HG02870 (cell line): ENCODE measurements around the gene KANSL3.
"Not testable (repeated sequence)": the region's sequence is repeated elsewhere in the genome, so short reads cannot be mapped to it uniquely, and the experiment has no call there.

Experiments used
- ATAC-seq: cut with Tn5 transposase; IDR thresholded peaks from one replicate; pipeline ENCODE4 v1.9.1; 2021; ENCODE audit warnings: mild to moderate bottlenecking, moderate library complexity; ENCODE audit not compliant: unreplicated experiment

KANSL3 gene

DNA sequence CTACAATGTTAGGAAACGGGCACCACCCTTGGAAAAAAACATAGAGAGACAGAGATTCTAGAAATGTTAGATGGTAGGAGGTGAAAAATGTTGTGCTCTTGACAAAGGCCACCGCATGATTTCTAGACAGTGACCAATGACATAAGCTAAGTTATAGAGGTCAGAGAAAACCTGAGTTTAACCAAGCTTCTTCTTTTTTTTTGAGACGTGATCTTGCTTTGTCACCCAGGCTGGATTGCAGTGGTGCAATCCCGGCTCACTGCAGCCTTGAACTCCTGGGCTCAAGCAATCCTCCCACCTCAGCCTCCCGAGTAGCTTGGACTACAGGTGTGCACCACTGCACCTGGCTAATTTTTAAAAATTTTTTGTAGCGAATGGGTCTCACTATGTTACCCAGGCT is 17.4 kb upstream of the KANSL3 start:
- ATAC-seq: no peak

DNA sequence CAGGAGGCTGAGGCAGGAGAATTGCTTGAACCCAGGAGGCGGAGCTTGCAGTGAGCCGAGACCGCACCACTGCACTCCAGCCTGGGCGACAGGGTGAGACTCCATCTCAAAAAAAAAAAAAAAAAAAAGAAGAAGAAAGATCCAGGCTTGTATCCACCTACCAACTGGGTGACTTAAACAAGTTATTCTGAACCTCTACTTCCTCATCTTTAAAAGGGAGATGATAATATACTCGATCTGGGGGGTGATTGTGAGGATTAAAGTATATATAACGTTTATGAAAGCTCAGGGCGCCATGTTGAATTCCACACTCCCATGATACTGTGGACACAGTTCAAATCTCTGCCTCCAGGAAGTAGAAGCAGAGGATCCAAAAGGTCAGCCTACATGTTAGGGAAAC is 16.7 kb upstream of the KANSL3 start:
- not testable (repeated sequence) for ATAC-seq

DNA sequence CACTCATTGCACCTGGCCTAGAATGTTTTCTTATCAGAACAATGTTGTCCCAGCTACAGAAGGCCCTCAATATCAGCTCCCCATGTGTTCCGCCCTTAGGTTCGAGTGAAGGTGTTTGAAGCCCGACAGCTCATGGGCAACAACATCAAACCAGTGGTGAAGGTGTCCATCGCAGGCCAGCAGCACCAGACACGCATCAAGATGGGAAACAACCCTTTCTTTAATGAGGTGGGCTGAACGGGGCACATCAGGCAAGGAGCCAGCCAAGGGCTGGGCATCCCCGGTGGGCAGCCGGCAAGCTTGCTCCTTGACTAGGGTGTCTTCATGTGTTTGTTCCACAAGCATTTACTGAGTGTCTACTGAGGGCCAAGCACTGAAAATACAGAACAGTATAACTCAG is 13.7 kb upstream of the KANSL3 start:
- ATAC-seq: no peak

DNA sequence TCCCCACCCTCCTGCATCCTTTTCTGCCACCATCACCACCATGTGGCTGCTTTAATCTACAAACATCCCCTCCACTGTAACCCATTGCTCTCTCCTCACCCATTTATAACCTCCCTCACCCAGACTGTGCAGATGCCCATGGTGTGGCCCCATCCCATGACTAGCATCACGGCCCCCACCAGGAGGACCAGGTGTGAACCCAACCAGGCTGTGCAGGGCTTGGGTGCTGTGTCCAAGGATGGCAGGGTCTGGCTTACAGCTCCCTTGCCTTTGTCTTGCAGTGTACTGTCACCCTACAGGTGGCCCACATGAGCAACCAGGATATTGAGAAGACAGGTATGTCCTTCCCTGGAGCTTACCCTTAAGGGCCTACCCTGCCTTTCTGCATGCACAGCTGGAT is 11.2 kb upstream of the KANSL3 start:
- ATAC-seq: no peak

DNA sequence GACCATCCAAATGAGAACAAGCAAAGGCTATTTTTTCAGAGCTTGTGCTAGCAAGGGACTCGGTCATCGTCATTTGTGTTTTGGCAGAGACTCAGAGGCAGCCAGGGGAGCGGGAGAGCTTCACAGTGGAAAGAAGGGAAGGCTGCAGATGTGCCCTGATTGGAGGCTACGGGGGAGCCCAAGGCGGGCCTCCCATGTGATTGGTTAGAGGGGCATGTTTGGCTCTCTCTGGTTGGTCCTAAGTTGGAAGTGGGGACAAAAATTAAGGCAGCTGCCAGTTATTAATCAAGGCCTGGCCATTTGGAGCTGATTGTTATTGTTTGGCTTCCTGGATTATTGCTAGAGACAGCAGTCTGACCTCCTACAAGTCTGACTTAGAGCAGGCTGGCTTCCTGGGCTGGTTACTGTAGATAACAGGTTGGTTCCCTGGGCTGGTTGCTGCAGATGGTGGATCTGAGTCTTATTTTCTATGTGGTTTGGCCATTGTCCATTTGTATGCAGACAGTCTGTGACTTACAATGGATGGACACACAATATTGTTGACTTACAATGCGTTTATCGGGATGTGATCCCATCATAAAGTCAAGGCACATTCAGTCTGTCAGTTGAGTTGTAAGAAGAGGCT is 10.3 kb upstream of the KANSL3 start:
- ATAC-seq: no peak

DNA sequence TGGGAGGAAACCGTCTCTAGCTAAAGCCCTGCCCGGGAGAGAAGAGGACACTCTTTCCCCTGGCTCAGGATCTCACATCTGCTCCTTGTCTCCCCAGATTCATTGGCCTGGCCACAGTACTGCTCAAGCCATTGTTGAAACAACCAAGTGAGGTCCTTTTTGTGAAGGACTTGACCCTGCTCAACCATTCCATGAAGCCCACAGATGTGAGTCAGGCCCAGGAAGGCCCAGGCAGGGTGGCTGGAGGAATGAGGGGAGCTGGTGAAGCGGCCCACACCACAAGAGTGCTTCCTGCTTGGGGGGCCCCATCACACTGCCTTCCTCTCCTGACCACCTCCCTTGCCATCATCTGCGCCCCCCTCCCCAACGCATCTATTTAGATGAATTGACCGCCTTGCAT is 9.6 kb upstream of the KANSL3 start:
- ATAC-seq: no peak

DNA sequence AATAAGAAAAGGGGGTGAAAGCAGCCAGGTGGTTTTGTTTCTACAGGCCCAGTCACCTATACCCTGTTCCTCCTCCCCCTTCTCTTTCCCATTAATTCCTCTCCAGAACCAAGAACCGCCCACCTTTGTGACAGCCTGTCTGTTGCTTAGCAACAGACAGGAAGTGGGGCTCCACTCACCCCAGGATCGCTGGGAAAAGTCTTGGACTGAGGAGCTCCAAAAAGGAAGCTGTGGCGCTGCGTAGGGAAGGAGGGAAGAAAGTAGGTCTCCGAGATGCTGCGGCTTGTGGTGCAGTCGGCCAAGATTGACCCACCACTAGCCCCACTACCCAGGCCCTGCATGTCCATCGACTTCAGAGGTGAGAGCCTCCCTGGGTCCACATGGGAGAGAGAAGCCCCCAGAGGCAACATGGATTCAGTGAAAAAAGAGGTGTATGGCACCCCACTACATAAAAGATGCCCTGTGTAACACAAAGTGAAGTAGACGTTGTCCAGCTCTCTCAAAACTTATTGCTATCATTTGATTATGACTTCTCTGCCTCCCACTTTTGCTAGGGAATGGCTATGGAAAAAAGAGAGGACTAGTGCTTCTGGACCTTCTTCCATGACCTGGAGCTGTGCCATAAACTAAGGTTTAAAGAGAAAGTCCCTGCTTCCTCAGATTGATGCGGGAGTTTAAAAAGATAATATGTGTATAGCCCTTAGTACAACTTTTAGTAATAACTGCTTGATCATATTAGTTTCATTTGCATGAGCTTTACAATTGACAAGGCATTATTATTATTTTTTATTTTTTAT is 4.7 kb upstream of the KANSL3 start, which contains the start of gene FER1L5:
FER1L5 (plus strand) TSS at position 201 of the 797 bp plus-strand sequence; CDS start at position 274, 73 bp downstream.
- no peak for ATAC-seq

DNA sequence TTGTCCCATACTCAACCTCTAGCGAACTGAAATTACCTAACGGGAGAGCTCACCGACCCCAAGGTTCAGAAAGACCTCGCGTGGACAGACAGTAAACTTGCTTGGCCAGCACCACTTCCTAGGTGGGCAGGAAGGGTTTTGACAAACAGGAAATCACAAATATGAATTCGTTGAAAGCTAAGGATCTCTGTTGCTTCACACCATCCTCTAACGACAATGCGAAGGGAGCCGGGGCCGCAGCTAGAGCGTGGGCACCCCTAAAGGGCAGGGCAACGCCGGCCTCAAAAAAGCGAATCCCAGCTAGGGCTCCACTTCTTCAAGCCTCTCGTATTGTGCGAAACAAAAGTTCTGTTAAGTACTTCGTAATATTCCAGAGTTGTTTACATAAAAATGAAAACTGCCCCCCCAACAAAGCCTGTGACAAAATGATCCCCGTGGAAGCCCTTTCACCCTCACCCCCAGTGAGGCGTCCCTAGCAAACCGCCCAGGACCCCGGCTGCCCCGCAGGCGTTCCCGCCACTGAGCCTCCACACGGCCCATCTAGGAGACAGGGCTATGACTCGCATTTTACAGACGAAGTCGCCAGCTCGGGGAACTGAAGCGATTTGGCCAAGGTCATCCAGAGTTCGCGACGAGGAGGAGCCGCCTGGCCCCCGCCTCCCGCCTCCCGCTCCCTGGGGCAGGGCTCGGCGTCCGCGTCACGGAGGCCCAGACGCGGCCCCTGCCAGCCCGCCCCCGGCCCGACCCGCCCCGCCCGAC is 548 bp downstream of the KANSL3 start:
- ATAC-seq: peak; percentile 62

DNA sequence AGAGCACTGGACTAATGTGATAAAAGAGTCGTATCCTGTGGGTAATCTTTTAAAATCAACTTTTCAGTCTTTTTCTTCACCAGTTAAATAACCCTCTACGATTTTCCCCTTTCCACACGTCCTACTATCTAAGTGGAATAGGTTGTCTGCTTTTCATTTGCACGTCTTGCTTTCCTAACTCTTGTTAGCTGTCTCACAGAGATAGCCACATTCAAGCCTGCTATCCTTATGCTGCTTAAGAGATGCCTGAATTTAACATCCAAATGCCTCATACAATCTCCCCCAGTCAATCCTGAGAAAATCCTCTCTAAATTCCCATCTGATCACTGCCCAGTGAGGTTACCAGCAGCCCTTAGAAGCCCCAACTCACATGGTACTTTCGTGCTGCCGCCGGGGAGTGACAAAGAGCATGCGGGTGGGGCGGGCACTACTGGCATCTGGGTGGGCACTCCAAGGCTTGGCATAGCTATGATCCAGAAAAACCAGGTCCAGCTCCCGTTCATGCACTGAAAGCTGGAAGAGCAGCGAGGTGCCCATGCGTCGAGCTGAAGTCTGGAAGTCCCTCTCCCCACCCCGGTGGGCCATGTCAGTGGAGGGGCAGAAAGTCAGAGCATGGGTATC is 1.5 kb downstream of the KANSL3 start:
- no peak for ATAC-seq

DNA sequence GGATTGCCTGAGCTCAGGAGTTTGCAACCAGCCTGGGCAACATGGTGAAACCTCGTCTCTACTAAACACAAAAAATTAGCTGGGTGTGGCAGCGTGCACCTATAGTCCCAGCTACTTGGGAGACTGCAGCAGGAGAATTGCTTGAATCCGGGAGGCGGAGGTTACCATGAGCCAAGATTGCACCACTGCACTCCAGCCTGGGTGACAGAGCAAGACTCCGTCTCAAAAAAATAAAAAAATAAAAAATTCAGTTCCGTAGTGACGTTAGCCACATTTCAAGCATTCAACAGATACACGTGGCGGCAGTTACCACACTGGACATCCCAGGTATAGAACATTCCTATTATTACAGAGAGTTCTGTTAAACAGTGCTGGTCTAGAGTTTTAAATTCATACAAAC is 4.5 kb downstream of the KANSL3 start:
- ATAC-seq: no peak

DNA sequence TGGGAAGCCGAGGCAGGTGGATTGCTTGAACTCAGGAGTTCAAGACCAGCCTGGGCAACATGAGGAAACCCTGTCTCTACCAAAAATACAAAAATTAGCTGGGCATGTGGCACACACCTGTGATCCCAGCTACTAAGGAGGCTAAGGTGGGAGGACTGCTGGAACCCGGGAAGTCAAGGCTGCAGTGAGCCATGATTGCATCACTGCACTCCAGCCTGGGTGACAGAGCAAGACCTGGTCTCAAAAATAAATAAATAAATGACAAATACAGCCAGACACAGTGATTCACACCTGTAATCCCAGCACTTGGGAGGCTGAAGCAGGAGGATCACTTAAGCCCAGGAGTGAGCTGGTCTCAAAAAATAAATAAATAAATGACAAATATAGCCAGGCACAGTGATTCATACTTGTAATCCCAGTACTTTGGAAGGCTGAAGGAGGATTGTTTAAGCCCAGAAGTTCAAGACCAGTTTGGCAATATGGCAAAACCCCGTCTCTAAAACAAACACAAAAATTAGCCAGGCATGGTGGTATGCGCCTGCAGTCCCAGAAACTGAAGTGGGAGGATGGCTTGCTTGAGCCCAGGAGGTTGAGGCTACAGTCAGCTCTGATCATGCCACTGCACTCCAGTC is 6.2 kb downstream of the KANSL3 start:
- ATAC-seq: no peak

DNA sequence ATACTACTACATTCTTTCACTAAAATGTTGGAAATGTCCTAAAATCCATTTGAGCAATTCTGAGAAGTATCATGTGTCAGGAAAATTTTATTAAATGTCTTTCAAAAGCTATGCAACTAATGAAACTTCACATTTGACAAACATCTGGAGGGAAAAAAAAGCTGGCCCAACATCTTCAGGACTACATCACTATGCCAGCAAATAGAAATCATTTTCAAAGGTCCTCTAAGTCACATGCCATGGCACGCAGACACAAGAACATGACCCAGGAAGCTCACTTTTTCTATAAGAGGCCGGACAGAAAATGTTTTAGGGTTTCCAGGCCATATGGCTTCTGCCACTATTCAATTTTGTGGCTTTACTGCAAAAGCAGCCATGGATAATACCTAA is 11.6 kb downstream of the KANSL3 start:
- ATAC-seq: no peak

DNA sequence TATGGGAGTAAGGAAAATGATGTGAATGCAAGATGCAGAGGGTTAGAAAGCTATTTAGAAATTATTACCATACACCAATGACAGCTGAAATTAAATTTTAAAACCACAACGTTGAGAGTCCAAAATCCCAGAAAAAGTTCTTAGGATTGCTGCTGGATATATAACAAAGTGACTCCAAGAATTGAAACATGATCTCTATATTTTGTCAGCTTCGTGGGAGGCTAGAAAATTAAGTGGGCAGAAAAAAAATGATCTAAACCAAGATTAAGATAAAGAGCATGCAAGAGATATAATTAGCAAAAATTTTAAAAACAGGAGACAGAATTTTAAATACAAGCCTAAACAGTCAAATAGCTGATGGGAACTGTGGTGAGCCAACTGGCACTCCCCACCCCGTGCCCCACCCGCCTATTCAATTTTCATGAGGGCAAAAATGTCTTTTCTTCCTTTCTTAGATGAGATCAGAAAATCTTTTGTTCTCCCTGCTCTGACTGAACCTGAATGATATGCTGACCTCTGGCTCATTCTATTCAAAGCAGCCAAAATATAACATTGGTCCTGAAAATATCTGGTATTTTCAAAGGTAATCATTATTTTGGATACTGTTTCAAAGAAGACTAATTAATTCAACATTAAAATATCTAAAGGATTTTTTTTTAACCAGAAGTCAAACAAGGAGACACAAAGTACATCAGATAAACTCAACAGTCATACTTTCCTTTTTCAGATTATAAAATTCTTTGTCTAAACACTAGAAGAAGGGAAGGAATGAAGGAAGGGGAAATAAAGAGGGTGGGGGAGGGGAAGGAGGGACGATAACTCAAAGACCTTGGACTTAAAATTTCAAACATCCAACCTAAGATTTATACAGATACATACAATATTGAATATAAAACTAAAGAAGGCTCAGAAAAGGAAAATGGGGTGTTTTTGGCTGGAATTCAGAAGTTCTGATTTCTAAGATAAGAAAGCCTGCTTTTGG is 12.2 kb downstream of the KANSL3 start:
- ATAC-seq: no peak

DNA sequence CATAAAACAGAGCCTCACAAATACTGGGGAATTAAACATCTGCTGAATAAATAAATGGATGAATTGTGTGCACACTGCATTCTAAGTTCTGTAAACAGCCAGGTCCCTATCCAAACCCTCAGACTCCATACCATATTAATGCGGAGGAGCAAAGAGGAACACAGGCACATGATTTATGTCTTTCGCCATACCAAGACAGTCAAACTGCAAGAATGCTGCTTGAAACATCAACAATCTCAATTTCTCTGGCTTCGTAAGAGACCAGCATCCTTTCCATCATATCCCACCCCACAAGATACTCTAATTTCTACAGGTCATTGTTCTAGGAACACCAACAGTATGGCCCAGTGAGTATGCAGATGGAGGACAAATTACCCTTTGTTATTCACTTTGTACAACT is 15.0 kb downstream of the KANSL3 start:
- no peak for ATAC-seq

DNA sequence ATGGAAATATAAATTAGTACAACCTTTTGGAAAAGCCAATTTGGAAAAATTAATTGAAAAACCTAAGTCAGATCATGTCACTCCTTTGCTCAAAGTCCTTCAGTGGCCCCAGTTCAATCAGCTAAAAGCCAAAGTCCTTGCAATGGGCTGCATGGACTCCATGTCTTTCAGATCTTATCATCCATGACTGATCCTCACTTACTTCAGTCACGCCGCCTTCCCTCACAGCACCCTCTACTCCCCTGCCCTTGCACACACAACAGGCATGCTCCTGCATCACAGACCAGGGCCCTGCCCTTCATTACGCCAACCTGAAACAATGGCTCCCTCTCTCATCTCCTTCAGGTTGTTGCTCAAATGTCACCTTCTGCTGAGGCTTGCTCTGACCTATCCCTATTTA is 15.6 kb downstream of the KANSL3 start:
- ATAC-seq: no peak

DNA sequence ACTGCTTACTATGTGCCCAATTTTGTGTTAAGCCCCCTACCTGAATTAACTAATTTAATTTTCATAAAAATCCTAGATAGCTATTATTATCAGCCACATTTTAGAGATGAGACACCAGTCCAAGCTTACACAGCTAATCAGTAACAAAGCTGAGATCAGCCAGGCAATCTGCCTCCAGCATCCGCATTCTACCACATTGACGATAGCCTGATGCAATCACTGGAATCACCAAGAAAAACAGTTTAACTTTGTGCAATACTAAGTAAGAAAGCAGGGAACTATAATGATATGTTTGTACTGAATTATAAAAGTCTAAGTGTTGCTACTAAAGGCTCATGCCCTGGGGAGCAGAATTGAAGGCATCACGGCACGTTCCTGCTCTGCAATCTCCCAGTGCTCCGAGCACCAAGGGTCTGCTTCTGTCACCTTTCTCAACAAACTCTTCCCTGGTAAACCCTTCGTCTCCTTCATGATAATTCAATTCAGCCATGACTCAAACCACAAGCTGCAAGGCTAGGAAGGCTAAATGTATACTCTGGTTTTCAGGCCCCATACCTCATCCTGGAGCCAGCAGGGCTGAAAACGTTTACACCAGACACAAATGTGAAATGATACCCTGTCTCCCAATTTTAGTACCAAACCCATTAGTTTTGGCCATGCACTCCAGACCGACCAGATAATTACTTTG is 19.4 kb downstream of the KANSL3 start:
- ATAC-seq: no peak

DNA sequence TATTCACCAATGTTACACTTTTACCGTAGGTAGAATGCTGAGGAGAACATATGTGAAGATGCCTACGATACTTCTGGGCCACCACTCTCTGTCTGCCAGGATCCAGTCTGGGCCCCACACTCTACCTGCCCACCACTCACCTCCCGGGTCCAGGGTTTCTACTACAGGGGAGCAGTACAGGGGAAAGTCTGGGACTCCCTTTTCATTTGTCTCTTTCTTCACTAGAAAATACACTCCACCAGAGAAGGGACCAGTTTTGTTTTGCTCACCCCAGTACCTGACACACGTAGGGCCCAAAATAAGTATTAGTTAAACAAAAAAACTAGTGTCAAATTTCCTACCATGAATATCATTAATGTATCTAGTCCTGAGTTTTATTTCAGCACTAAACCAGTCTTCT is 21.1 kb downstream of the KANSL3 start:
- ATAC-seq: no peak

DNA sequence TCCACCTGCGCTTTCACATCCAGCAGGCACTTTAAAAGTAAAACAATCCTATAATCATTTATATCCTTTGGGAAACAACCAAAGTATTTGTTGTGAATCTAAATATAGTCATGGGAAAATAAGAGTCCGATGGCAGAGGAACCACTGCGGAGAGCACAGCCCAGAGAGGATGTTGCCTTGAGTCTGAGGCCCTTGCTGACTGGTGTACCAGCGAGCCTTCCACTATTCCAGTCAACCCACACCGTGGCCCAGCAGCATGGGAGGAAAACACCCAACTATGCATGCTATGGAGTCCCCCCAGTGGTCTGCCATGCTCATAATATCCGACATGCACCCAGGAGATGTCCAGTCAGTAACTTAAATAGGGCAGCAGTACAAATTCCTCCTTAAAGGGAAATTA is 21.6 kb downstream of the KANSL3 start:
- ATAC-seq: no peak

DNA sequence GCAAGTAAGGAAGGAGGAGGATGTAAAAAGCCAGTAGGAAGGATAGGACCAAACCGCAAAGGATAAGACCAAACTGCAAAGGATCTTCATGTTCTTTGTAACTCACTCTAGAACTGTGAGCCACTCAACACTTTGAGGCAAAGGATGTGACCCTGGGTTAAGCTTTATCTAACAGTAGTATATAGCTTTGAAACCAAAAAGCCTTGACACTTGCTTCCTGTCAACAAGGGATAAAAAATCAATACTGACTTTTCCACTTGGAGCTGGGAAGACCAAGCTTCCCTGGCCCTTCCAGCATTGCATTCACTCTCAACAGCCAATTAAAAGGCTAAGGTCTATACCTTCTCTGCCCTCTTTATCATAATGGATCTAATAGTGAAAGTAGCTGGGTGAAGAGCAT is 22.0 kb downstream of the KANSL3 start:
- ATAC-seq: no peak
